D341Med (cell line): ENCODE data around the gene ICAM5.

Experiments
- DNase-seq: peaks from one replicate; pipeline ENCODE4 v3.0.0; 2012; ENCODE audit warnings: low spot score

ICAM5 gene

GRCh38 chr19:10344780-10345179 is 55.0 kb downstream of the ICAM5 start:
- DNase-seq, result no peak
